CD4-positive, alpha-beta T cell treated with Interleukin-4 for 1 hour (primary cell): ENCODE measurements around the gene CLMN.

Source experiments
- DNase-seq, 2 donors: peaks; one replicate each; pipeline ENCODE4 v3.0.0-alpha.2; 2020 to 2022

Gene CLMN

GRCh38 chr14:95319312-95320077 is at the start of gene CLMN:
TSS of gene CLMN (minus strand) at chr14:95319908. CDS start at chr14:95319792, 116 bp downstream.
- DNase-seq, result peak; percentile 41 to 72

- no peak for DNase-seq
These were observed 45.7 kb upstream of the CLMN start for GRCh38 chr14:95365401-95365800.

DNA sequence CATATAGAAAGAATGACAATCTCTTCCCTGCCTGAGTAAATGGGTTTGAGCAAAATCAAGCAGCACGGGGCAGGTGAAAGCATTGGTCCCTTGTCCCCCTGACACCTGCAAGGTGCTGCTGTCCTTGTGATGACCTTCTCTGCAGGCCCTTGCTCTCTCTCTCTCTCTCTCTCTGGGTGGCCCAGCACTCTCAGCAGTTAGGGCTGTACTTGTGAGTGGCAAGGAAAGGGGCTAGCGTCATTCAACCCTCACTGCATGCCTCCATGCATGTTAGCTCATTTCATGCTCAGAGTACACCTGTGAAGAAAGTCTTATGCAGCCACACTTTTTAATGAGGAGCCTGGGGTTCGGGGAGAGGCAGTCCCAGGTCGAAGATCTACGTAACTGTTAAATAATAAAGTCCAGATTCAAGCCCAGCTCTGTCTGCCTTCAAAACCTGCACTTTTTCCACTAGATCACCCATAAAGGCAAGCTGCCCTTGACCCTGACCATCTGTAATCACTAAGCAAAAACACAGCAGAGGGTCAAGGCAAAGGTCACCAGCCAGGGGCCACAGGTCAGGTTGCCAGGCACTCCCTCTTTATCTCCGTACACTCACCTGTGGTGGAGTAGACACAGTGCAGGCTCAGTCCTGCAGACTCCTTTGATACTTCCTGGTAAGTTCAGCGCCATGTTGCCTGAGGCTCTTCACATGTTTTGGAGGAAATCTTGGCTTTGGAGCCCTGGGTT is 44.9 kb upstream of the CLMN start:
- no peak for DNase-seq

DNA sequence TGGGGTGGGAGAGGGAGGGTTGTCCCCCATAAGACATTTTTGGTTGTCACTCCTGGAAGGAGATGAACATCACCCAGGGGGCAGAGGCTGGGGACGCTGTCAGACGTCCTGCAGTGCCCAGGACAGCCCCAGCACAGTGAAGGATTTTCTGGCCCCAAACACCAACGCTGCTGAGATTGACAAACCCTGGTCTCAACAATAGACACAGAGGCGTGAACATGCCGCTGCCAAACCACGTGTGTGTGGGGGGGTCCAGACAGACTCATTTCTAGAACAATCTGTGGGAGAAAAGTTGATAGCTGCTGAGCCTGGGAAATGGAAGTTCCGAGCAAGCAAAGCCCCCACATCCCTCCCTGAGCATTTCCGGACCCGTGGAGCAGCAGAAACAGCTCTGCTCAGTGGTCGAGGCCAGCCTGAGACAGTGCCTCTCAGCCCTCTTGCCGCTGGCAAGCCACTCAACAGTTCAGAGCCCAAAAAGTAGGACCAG is 43.8 kb upstream of the CLMN start:
- DNase-seq, result no peak

DNA sequence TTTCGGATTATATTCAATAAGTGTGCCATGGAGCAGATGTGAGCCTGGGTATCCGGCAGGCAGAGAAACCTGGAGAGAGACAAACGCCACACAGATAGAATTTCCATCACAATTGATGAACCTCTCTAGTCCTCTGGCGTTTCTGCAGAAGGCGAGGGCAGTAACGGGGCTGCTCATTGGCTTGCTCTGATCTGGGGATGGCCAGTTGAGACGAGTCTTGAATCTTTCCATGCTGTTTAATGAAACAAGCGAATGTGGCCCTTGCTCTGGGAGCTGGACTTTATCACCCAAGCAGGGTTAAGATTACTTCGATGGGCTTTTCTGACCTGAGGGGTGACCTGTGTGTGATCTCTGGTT is 42.4 kb upstream of the CLMN start:
- no peak for DNase-seq

DNA sequence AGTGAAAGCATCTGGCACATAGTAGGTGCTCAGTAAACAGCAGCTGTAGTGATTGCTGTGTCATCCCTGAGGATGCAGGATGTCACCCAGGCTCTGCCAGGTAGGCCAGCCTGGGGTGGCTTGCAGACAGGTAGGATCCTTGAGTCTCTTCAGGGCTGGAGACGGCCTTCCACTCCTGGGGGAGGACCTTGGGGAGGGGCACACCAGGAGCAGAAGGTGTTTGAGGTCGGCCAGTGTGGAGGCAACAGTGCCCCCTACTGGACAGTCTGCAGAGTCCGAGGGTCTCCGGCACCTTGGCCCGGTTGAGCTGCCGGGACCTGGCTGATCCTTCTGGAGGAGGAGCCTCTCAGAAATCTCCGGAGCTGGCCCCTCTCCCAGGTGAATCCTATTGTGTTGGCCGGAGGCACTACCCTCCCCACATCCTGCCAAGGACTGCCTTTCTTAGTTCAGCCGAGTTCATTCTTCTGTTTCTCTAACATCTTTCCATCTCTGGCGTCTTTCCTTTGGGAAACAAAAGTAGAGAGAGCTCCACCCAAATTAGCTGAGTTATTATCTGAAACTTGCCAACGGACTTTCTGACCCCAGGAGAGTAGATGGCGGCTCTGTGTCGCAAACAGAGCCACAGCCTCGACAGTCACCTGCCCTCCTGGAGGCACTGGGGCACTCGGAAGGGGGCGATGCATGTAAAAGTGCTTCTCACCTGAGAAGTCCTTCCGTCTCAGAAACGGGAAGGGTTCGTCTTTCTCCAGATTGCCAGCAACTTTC is 41.8 kb upstream of the CLMN start:
- peak; percentile 4 to 48 for DNase-seq

DNA sequence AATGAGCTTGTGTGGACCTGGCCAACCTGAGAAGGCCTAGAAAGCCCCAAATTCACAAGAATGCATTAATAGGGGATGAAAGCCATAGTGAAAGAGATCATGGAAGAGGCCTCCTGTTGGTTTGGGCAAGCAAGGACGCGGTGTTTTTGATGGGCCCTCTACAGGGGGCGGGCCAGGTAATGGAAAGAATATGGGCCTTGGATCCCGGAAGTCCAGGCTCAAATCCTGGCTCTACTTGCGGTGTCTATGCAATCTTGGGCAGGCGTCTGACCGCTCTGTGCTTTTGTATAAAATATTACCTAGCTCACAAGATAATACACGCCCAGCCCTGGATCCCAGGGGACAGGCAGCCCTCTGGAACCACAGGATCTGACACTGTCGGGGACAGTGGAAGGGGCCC is 41.1 kb upstream of the CLMN start:
- no peak for DNase-seq

GRCh38 chr14:95359994-95360826 is 40.5 kb upstream of the CLMN start:
- no peak for DNase-seq

- DNase-seq, result no peak
These were observed 36.6 kb upstream of the CLMN start for GRCh38 chr14:95356245-95356869.

GRCh38 chr14:95355422-95355821 is 35.7 kb upstream of the CLMN start:
- DNase-seq, result no peak

- no peak for DNase-seq
These were observed 35.1 kb upstream of the CLMN start for GRCh38 chr14:95354834-95355233.

GRCh38 chr14:95353664-95354063 is 34.0 kb upstream of the CLMN start:
- DNase-seq, result no peak

- DNase-seq, result no peak
These were observed 33.3 kb upstream of the CLMN start for GRCh38 chr14:95353007-95353406.

DNA sequence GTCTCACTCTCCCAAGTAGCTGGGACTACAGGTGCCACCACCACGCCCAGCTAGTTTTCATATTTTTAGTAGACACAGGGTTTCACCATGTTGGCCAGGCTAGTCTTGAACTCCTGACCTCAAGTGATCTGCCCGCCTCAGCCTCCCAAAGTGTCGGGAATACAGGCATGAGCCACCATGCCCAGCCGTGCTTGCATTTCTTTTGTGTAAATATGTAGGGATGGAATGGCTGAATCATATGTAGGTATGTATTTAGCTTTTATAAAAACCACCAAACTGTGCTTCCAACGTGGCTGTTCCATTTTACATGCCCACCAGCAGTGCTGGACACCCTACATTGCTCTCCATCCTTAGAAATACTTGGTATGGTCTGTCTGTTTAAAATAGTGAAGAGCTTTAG is 32.8 kb upstream of the CLMN start:
- no peak for DNase-seq

- no peak for DNase-seq
These were observed 29.5 kb upstream of the CLMN start for GRCh38 chr14:95349241-95349640.

DNA sequence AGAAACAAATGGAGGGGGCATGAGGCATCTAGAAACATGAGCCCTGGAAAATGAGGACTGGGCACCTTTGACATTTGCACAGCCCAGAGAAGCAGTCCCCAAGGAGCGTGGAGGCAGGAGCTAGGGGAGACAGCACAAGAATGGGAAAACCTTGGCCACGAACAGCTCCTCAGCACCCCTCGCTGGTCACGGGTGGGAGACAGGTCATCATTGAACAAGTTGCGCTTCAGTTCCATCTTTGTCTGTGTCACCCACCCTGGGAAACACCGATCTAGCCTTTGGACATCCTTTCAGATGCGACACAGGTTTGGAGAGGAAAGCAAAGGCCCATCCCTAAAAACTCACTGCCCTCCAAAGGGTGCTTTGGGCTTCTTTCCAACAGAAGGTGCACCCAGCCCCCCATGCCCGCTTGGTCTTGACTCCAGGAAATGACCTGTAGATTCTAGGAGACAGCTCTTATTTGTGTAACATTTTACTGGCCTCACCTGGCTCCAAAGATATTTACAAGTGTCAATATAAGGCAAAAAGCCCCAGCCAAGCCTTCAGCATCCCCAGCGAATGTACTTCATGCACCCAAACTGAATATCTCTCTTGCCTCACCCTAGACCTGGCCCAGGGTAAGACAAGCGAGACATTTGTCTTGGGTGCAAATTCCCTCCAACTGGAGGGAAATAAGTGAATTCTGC is 28.8 kb upstream of the CLMN start:
- DNase-seq, result no peak

DNA sequence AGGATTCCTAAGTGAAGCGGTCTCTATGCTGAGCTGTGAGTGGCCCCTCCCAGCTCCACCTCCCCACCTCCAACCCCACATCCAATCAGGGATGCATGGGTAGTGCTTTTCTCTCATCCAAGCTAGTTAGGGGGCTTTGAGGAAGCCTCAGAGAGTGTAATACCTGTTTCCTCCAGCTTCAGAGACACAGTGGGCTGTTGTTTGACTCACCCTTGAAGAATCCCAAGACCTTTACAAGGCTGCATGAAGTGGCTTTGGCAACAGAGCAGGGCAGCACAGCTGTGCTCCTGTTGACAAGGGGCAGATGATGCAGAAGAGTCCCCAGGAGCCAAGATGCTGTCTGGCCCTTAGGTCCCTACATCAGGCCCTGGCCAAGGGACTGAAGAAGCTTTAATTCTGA is 27.1 kb upstream of the CLMN start:
- DNase-seq, result no peak

DNA sequence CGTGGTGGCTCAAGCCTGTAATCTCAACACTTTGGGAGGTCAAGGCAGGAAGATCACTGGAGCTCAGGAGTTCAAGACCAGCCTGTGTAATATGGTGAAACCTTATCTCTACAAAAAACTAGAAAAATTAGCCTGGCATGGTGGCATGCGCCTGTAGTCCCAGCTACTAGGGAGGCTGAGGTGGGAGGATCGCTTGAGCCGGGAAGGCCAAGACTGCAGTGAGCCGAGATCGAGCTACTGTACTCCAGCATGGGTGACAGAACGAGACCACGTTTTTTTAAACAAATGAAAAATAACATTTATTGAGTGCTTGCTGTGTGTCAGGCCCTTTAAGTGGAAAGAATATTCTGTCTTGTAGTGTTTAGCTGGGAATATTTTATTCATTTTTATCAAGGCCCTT is 26.6 kb upstream of the CLMN start:
- no peak for DNase-seq

DNA sequence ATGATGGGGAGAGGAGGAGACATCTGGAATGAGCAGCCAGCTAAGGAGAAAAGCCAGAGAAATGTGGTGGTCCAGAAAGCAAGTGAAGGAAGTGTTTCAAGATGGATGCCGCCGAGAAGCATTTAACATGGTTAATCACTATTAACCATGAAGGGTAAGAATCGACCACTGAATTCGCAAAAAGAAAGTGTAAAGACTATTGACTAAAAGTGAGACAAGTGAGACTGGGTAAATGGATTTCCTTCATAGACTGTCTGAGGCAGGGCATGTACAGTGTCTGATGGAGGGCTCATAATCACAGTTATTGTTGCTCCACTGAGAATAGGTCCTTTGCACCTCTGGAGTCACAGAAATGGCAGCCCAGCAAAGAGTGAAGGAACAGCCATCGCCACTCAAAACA is 25.3 kb upstream of the CLMN start:
- DNase-seq, result no peak

- no peak for DNase-seq
These were observed 24.8 kb upstream of the CLMN start for GRCh38 chr14:95344536-95344935.

DNA sequence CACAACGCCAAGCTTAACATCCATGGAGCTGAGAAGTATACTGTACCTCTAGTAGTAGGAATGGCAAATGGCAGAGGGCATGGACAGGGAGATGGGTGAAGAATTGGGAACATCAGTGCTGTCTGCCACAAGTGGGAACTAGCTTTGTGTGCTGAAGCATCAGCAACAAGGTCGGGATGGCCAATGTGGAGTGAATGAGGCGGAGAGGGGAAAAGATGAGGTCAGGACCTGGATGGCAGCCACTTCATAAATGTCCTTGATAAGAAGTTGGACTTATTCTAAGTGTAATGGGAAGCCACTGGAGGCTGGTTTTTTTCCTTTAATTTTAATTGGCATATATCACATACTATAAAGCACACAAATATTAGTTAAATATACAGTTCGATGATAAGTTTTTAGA is 21.9 kb upstream of the CLMN start:
- no peak for DNase-seq

DNA sequence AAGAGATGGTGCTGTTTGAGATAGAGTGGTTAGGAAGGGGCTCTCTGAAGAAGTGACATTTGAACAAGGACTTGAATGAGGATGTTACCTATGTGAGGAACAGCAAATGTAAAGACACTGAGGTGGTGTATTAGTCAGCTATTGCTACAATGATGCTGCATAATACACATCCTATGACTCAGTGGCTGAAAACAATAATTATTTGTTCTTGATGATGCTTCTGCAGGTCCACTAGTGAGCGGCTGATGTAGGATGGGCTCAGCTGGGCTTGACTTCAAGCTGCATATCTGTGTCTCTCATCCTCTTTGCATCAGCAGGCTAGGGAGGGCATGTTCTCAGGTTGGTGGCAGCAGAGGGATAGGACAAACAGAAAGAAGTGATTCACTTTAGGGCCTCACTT is 21.4 kb upstream of the CLMN start:
- no peak for DNase-seq
